Measurements from ENCODE around the gene RPN2. TPM values are rescaled to one million over a fixed set of nuclear protein-coding genes. Genes with fewer than 3 reads are reported as not detected.

Gene RPN2
- total RNA-seq, 1 experiment from 2014 or later: 222 TPM

- ChIA-PET CTCF (no interaction called here), POLR2A (ENCODE audit: low non-redundant PET) (no interaction called here)
- Histone ChIP-seq H3K36me3 (ENCODE audit: insufficient read depth, low read length, poor library complexity, severe bottlenecking) (no peaks in the 10 kb centered on the region), H3K27ac (ENCODE audit: low read depth, low read length, poor library complexity, severe bottlenecking) (no peak overlapping the region), H3K9me3 (ENCODE audit: low read depth, low read length, poor library complexity, severe bottlenecking) (no peaks in the 10 kb centered on the region), H3K4me1 (ENCODE audit: insufficient read depth, low read length, poor library complexity, severe bottlenecking) (no peaks in the 10 kb centered on the region), H3K4me3 (ENCODE audit: low read depth, low read length, poor library complexity, severe bottlenecking) (no peak overlapping the region), H3K27me3 (replicated peaks; ENCODE audit: insufficient read depth, low read depth, low read length, poor library complexity) (peaks cover 14% of the 10 kb centered on the region)
- intact Hi-C loops (cut with micrococcal nuclease; ENCODE audit: unreplicated experiment): no loop called here
- DNase-seq (ENCODE audit: low spot score): no peak
- no TSS peak for BruUV-seq (replicated peaks)
- no peak for TF ChIP-seq EZH2 (IDR thresholded peaks at IDR 0.05; ENCODE audit: borderline replicate concordance, low read depth, low read length, poor library complexity, severe bottlenecking)
- TF ChIP-seq CTCF (conservative IDR thresholded peaks at IDR 0.05; ENCODE audit: low read depth, low read length): no peak
Measured at GRCh38 chr20:37257530-37257929, 78.4 kb downstream of the RPN2 start.

GRCh38 chr20:37257988-37258387, 78.9 kb downstream of the RPN2 start:
- Histone ChIP-seq H3K27me3 (replicated peaks; ENCODE audit: insufficient read depth, low read depth, low read length, poor library complexity) (peaks cover 14% of the 10 kb centered on the region), H3K9me3 (ENCODE audit: low read depth, low read length, poor library complexity, severe bottlenecking) (no peaks in the 10 kb centered on the region), H3K4me3 (ENCODE audit: low read depth, low read length, poor library complexity, severe bottlenecking) (no peak overlapping the region), H3K4me1 (ENCODE audit: insufficient read depth, low read length, poor library complexity, severe bottlenecking) (no peaks in the 10 kb centered on the region), H3K36me3 (ENCODE audit: insufficient read depth, low read length, poor library complexity, severe bottlenecking) (no peaks in the 10 kb centered on the region), H3K27ac (ENCODE audit: low read depth, low read length, poor library complexity, severe bottlenecking) (no peak overlapping the region)
- BruUV-seq (replicated peaks): no TSS peak
- no peak for DNase-seq (ENCODE audit: low spot score)
- POLR2A ChIA-PET (ENCODE audit: low non-redundant PET): no interaction called here
- TF ChIP-seq EZH2 (IDR thresholded peaks at IDR 0.05; ENCODE audit: borderline replicate concordance, low read depth, low read length, poor library complexity, severe bottlenecking) (no peak), CTCF (conservative IDR thresholded peaks at IDR 0.05; ENCODE audit: low read depth, low read length) (no peak)
- CTCF ChIA-PET: no interaction called here
- intact Hi-C loops (cut with micrococcal nuclease; ENCODE audit: unreplicated experiment): no loop called here

- intact Hi-C loops (cut with micrococcal nuclease; ENCODE audit: unreplicated experiment): no loop called here
- no peak for TF ChIP-seq EZH2 (IDR thresholded peaks at IDR 0.05; ENCODE audit: borderline replicate concordance, low read depth, low read length, poor library complexity, severe bottlenecking)
- TF ChIP-seq CTCF (conservative IDR thresholded peaks at IDR 0.05; ENCODE audit: low read depth, low read length): no peak
- DNase-seq (ENCODE audit: low spot score): no peak
- ChIA-PET POLR2A (ENCODE audit: low non-redundant PET) (no interaction called here), CTCF (no interaction called here)
- H3K4me1 ChIP-seq (ENCODE audit: insufficient read depth, low read length, poor library complexity, severe bottlenecking): no peaks in the 10 kb centered on the region
- H3K4me3 ChIP-seq (ENCODE audit: low read depth, low read length, poor library complexity, severe bottlenecking): no peak overlapping the region
- no peaks in the 10 kb centered on the region for H3K36me3 ChIP-seq (ENCODE audit: insufficient read depth, low read length, poor library complexity, severe bottlenecking)
- BruUV-seq (replicated peaks): no TSS peak
- peaks cover 14% of the 10 kb centered on the region for H3K27me3 ChIP-seq (replicated peaks; ENCODE audit: insufficient read depth, low read depth, low read length, poor library complexity)
- H3K27ac ChIP-seq (ENCODE audit: low read depth, low read length, poor library complexity, severe bottlenecking): no peak overlapping the region
- no peaks in the 10 kb centered on the region for H3K9me3 ChIP-seq (ENCODE audit: low read depth, low read length, poor library complexity, severe bottlenecking)
Measured at GRCh38 chr20:37259031-37259430, 79.9 kb downstream of the RPN2 start.
